HG03565 (cell line): ENCODE results near the gene ARHGEF6.

Experiments
- ATAC-seq: cut with Tn5 transposase; IDR thresholded peaks from one replicate; pipeline ENCODE4 v1.9.1; 2021; ENCODE audit warnings: mild to moderate bottlenecking, moderate library complexity; ENCODE audit not compliant: unreplicated experiment

ARHGEF6 gene

DNA sequence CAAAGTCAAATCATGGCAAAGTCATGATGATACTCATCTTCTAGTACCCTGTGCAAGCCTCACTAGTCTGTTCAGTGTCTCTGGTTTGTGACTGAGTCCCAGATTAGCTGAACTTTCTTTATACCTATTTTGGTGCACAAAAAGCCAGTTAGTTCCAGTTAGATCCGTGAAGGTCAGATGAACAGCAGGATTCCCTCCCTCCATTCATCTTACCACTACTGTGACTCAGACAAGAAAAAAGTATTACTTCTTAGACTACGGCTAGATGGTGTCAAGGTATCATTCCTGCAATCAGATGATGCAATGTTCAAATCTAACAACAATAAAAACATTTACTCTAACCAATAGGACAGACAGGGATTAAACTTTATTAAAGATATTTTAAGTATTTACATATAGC, 30.4 kb downstream of the ARHGEF6 start:
- ATAC-seq, result no peak

DNA sequence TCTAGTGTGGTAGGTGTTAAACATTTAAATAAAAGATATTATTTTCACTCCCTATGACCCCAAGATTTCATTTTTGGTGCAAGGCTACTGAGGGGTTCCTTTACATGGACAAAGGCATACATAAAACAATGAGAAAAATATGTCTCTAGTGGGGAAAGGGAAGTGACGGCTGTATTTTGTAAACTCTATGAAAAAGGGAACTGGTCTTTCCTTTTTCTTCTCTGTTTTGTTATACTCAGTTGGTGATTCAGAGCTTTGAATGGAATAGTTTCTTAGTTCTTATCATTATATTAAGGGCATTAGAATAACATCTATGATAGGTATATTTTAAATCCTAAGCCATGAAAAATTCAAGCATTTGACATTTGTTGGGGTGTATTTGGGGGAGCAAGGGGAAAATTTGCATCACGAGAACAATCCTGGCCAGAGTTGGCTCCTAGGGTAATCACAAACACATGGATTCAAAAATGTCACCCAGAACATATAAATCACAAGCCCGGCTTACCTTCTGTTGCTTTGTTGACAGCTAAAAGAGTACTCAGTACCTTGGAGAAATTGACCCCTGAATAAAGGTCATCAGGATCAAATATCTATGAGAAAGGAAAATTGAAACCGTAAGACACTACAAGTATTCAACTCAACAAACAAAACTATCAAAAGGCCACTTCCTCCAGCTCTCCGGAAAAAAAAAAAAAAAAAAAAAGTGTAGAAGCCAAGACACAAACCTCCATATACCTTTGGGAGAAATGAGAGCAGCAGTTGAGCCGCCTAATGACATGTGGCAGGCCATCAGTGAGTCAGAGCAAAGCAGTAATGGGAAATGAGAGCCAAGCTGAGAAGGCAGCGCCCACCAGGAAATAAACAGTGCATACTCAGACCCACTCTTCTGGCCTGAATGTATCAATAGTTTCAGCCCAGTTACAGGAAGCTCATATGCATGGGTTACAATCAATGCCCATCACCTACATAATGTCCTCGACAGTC, 33.4 kb downstream of the ARHGEF6 start:
- no peak for ATAC-seq

DNA sequence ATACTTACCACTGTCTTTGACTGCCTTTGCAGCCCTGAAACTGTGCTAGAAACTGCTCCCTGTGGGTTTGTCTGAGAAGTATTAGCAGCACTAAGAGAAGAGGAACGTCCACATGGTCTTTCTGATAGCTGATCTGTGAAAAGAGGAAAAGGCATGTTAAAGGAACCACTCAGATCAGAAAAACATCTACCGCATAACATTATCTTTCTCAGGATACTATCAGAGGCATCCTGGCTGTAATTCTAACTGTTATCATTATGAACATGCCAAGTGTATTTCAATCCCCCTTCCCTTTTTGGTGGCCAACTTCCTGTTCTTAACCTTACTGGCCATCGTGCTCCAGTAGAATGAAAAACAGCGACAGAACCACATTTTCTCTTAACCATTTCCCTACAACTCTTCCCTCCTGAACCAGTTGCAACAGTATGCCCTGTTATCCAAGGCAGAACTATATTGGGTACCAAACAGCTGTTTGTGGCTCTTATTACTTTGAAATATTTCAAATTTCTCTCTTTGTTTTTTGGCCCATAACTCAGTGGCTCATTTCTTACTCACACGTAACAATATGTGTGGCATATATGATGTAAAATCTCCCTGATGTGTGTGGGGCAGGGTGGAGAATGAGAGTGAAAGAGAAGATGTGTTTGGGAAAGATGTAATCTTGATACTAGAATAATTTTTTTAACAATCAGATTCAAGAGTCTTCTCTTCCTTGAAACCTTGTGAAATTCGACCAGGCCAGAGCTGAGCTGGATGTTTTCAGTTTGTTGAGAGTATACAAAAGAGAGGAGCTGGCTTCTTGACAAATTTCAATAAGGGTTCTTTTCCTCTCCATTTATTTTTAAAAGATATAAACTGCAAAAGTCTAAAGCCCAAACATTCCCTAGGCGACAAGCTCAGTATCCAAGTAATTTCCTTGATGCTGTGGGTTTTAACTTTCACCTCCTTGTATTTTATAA, 35.2 kb downstream of the ARHGEF6 start:
- ATAC-seq, result no peak

DNA sequence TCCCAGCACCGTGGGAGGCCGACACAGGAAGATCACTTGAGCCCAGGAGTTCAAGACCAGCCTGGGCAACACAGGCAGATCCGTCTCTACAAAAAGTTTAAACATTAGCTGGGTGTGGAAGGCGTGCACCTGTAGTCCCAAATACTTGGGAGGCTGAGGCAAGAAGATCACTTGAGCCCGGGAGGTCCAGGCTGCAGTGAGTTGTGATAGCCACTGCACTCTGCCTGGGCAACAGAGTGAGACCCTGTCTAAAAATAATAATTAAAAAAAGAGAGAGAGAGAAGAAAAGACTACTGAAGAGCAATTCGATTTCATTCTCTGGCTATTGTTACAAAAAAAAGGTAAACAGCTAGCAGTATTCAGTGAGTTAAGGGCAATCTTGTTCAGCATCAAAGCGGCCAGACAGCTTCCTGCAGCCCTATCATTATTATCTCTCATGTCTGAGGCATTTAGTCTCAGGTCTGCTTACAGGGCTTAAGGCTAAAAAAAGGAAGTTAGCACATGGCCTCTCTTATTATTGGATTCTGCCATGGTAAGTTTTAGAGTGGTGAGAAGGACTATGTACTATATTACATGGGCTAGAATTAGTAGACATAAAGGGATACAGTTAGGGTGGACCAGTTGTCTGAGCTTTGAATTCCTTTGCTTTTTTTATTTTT, 37.9 kb downstream of the ARHGEF6 start:
- no peak for ATAC-seq

DNA sequence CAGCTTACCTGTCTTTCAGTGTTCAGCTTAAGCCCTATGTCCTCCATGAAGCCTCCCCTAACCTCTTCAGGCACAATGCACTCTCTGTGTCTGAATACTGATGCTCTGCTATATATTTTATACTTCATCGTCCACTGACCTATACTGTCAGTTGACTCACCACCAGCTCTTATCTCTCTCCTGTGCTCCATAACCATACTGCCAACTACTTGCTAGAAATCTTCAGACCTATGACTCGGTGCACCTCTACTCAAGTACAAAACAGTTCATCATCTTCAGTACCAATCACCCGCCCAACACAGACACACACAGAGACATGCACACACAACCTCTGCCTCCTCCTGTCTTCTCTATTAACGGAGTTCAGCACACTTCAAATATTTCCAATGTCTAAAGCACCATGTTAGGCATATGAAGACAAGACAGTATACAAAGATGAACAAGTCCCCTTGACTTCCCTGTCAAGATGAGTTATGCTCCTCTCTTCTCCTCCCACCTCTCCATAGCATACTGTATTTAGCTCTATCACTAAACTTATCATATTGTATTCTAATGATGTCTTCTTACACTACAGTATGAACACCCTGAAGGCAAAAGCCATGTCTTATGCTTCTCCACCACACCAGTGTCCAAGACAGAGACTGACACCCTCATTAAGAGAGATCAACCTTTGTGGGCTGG, 42.5 kb downstream of the ARHGEF6 start:
- ATAC-seq, result no peak

DNA sequence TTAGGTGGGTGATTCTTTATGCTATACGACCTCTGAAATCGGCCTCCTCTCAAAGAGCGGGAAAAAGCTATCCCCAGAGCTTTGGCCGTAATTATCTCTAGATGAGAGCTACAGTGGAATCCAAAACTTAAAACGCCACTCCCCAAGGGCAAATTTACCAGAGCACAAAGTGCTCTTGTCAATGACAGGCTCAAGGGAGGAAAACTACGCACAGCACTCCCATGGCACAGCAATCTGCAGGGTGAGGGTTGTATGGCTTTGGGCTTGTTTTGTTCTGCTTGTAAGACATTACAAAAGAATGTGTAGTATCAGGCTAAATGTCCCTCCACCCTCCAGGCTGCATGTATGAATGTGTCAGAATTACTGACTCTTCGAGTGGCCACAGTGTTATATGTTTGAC, 44.0 kb downstream of the ARHGEF6 start:
- no peak for ATAC-seq

DNA sequence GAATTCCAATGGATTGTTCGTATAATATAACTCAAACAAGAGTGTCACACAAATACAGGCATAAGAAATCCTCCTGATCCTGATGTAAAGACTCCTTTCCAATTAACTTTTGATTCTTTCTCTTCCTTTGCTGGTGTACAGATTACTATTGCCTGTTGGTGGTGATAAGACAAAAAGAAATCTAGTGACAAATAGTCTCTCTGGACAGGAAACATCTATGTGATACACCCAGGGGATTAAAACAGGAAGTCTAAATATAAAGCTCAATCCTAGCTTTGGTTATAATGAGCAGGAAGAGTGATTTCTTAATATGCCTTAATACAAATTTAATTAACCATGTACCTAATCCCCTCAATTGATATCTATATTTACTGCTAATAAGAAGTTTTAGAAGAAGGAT, 45.1 kb downstream of the ARHGEF6 start:
- ATAC-seq, result no peak

DNA sequence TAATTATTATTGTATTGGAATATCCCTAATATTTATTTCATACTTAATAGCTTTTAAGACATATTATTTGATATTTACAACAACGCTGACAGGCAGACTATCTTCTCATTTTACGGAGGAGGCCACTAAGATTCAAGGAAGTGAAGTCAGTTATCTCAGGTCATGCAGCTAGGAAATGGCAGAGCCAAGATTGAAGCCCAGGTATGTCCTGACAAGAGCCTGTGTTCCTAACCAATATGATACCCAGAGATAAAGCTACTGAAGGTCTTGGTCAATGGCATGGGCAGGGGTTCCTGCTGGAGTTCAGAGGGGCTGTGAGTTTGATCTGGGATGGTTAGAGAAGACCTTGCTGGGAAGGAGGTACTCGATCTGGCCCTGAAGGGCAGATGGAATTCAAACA, 47.1 kb downstream of the ARHGEF6 start:
- no peak for ATAC-seq

DNA sequence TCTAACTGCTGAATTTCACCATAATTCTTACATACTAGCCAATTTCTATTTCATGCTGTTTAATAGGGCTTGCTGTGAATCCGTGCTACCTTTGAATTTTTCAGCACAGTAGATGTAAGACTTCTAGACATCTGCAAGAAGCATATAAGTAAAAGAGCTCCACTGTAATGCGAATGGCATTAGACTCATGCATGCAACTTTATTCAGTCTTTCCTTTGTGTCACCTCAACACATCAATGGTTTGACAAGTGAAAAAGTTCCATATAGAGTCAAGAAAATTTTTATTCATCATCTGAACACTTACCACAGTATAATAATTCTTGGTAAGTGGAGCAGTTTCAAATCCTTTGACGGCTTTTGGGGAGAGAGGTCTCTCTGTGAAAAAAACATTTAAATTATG, 48.9 kb downstream of the ARHGEF6 start:
- no peak for ATAC-seq

DNA sequence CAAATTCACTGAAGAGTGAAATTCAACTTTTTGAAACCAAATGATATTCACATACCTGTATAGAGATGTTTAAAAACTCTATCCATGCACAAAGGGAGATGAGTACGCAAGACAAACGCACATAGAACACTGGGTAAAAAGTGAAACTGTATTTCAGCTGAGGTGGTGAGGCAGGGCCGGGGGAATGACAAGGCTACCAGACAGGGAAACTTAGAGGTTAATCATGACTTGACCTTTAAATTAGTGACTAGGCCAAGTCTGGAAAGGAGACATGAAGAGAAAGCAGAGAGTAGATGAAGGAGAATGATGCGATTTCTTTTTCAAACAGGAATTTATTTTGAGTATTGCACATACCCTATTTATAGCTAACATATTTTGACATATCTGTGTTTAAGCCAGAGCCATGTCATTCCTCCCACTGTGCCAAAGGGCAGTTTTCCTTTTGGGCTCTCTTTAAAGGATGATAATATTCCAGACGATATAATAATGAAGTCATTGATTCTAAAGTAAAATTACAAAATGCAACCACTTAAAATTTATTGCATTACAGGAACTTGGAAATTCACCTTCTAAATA, 49.4 kb downstream of the ARHGEF6 start:
- ATAC-seq, result no peak

DNA sequence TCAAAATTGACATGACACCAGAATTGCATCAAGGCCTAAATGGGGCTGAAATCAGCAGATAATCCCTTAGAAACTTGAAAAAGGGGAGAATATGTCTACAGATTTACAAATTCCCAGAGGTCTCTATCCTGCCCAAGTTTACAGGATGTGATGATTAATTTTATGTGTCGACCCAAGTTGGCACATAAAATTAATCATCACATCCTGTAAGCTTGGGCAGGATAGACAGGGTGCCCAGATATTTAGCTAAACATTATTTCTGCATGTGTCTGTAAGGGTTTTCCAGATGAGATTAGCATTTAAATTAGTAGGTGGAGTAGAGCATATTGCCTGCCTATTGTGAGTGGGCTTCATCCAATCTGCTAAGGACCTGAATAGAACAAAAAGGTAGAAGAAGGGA, 52.3 kb downstream of the ARHGEF6 start:
- ATAC-seq, result no peak

DNA sequence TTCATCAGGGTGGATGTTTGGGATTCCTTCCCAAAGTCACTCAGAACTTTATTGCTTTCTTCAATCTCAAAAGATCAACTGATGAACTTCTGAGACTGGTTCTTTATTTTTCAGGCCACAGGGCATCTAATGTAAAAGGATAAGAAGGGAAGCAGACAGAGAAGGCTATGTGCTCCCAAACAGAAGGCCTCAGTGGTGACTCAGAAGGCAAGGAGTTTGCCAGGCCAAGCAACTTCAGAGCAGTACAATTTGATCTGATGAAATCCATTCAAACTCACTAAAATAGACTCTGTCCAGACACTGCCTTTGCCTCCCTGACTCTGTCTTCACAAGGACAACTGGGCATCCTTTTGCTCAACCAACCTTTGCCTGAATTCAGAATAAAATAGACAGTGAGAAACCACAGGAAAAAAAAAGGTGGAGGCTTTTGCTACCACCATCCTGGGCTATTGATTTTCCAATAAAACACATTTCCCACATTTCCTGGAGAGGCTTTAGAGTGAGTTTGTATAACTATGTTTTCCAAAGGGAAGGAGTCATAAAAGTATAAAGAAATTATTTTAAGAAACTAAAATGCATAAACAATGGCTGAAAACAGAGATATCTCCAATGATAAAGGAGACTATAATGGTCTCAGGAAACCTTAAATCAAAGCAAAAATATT, 55.2 kb downstream of the ARHGEF6 start:
- ATAC-seq, result no peak

DNA sequence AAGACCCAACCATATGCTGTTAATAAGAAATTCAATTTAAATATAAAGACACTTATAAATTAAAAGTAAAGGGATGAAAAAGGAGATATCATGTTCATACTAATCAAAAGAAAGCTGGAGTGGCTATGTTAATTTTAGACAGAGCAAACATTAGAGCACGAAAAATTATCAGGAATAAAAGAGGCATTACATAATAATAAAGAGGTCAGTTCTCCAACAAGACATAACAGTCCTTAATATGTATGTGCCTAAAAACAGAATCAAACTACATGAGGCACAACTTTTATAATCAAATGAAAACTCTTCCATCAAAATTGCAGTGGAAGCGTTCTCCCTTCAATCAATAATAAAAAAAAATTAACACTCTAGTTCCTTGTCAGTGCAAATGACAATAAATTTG, 62.6 kb downstream of the ARHGEF6 start:
- no peak for ATAC-seq

DNA sequence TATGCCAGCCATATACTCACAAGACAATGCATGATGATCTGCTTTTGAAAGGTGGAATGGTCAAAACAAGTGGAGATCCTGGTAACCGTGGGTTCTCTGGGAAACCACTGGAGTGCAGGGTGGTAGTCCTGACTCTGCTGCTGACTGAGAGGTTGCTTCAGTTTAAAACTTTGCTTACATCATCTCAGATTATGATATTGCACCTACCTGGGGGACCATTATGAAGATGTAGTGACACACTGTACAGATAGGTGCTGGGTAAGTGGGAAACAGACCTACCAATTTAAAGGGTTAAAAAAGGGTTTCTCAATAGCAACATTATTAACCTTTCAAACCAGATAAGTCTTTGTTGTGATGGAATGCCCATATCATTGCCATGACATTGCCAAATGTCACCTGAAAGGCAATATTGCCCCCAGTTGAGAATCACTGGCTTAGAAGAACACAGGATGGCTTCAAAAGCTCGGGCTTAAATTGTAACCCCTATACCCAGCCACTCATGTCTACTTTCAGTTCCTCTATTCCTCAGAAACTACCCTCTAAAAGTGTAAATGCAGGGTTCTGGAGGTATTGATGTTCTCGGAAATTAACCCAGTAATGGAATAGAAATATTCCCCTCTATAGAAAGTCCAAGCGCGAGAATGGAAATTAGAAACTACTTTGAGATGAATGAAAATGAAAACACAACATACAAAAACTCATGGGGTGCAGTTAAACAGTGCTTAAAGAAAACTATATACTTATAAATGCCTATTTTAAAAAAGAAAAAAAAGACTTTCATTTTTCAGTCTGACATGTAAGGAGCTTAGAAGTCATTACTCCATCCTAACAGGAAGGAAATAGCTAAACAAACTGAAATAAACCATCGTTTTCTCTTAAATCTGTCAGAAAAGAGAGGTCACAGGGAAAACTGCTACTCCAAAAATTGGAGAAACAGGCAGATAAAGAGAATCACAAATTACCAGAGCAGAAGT, 65.8 kb downstream of the ARHGEF6 start:
- peak; percentile 88 for ATAC-seq

DNA sequence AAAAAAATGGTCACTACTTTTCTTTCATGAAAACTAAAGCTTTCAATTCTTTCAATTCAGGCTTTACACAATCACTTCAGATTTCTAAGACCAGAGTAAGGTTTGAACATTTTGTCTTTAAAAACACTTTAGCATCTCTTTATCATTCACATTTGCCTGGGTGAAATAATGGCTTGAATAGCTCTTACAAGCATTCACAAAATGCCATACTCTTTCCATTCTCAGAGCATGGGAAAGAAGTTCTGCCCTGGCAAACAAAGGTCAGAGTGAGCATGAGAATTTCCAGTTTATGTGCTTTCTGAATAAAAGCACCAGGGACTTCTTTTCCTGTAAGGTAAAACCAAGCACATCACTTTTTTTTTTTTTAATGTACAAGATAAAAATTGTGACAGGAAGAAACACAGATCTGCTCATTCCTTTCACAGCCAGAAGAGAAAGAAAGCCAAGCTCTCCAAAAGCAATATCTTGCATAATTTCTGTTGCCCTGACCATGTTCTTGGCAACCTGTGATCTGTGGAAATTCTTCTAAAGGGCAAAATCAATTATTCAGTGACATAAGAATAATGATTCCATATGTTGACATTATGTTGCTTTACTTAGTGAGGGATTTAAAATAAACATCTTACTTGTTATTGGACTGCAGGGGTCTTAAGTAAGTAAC, 68.0 kb downstream of the ARHGEF6 start:
- ATAC-seq, result no peak

DNA sequence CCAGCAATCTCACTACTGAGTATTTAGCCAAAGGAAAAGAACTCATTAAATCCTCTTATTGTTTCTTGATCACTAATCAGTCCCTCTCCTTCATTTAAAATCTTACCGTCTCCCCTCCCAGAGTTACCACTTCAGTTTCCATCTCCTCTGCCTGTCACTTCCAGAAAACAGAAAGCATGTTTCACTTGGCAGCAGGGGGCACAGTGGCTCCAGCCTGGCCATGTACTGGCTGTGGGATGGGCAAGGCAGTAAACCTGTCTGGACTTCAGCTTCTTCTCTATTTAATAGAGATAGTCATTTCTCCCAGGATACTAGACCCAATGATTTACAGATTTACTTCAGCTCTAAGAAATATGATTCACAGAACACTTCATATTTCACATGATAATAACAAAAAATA, 69.6 kb downstream of the ARHGEF6 start:
- no peak for ATAC-seq

DNA sequence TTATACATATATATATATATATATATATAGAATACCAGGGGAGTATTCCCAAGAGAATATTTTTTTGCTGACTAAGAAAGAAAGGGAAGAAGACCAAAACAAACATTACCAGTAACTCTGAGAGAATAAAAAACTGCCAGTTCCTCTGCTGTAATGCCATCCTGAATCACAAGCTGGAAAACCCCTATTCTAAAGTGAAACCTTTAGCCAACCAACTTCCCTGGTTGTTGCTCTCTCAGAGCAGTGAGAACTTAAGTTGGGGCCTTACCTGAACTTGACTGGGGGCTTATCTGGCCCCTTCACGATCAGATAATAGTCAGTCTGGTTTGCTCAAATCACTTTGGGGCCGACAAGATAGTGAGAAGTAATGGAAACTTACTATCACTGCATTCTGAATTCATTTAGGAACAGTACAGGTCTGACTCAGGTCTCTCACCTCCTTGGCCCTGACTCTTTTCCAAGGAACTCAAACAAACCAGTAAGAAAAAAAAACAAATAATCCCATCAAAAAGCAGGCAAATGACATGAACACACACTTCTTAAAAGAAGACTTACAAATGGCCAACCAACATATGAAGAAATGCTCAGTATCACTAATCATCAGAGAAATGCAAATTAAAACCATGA, 70.3 kb downstream of the ARHGEF6 start:
- ATAC-seq, result no peak

DNA sequence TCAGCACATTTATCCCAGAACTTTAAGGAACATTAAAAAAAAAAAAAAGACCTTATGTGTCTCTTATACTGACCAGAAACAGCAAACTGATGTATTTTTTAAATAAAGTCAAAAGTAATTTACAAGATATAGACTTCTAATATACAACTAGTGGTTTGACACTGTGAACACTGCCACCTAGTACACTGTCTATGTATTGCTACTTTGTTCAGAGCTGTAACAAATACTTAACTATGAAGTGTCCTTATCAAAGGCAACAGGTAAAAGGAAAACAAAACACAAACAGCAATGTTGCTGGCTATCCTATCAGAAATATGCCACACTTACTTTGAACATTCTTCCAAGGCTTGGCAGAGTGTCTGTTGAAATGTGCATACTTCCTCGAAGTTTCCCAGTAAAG, 72.4 kb downstream of the ARHGEF6 start:
- no peak for ATAC-seq
